WTC11 (cell line): ENCODE measurements around the gene EPHB3. TPM values are rescaled to one million over a fixed set of nuclear protein-coding genes. Genes with fewer than 3 reads are reported as not detected.

Source experiments
- CDX4 ChIP-seq: fragments of 250-450 bp; sonication (Bioruptor Pico); IDR thresholded peaks from 2 replicates; pipeline ENCODE4 v1.9.0; 2021; ENCODE audit warnings: moderate library complexity, mild to moderate bottlenecking, inconsistent platforms, borderline replicate concordance
- FOXP4 ChIP-seq: sonication (generic); formaldehyde crosslinking; IDR thresholded peaks from 2 replicates; pipeline ENCODE4 v1.8.0; 2022; ENCODE audit warnings: mild to moderate bottlenecking, missing genetic modification reagents
- JUN ChIP-seq: sonication (generic); formaldehyde crosslinking; IDR thresholded peaks from 2 replicates; pipeline ENCODE4 v1.8.0; 2023; ENCODE audit warnings: mild to moderate bottlenecking, missing genetic modification reagents
- MYBL2 ChIP-seq: sonication (generic); formaldehyde crosslinking; IDR thresholded peaks from 2 replicates; pipeline ENCODE4 v1.8.1; 2023; ENCODE audit warnings: mild to moderate bottlenecking, moderate library complexity, missing genetic modification reagents
- NR3C1 ChIP-seq: sonication (generic); formaldehyde crosslinking; conservative IDR thresholded peaks from 2 replicates; pipeline ENCODE4 v1.8.1; 2023; ENCODE audit warnings: low read depth, mild to moderate bottlenecking, missing genetic modification reagents
- SMAD4 ChIP-seq: sonication (generic); formaldehyde crosslinking; IDR thresholded peaks from 2 replicates; pipeline ENCODE4 v1.8.0; 2022; ENCODE audit warnings: mild to moderate bottlenecking, missing genetic modification reagents
- ZBTB21 ChIP-seq: sonication (generic); formaldehyde crosslinking; IDR thresholded peaks from 2 replicates; pipeline ENCODE4 v1.8.1; 2023; ENCODE audit warnings: mild to moderate bottlenecking, missing genetic modification reagents, borderline replicate concordance
- ZNF281 ChIP-seq: sonication (generic); formaldehyde crosslinking; IDR thresholded peaks from 2 replicates; pipeline ENCODE4 v1.8.0; 2023; ENCODE audit warnings: mild to moderate bottlenecking, missing genetic modification reagents
- ZNF532 ChIP-seq: fragments of 250-450 bp; sonication (Bioruptor Pico); IDR thresholded peaks from 2 replicates; pipeline ENCODE4 v1.9.0; 2021; ENCODE audit warnings: mild to moderate bottlenecking, borderline replicate concordance
- ZNF671 ChIP-seq: fragments of 250-450 bp; sonication (Bioruptor Pico); IDR thresholded peaks from 2 replicates; pipeline ENCODE4 v1.8.0; 2021; ENCODE audit warnings: mild to moderate bottlenecking
- total RNA-seq: library from RNA; stranded (reverse); gene quantifications from 3 replicates; pipeline ENCODE4 v1.2.3, GENCODE V29; 2021

EPHB3 gene
- total RNA-seq, 1 experiment from 2014 or later, result 11.4 TPM

- TF ChIP-seq ZNF532 (CRISPR knock-in tag) (no peak), SMAD4 (CRISPR knock-in tag) (no peak), MYBL2 (no peak), ZNF281 (no peak), FOXP4 (CRISPR knock-in tag) (no peak), ZNF671 (CRISPR knock-in tag) (no peak), JUN (CRISPR knock-in tag) (no peak), CDX4 (no peak), ZBTB21 (CRISPR knock-in tag) (no peak), NR3C1 (CRISPR knock-in tag) (no peak)
Measured at GRCh38 chr3:184631472-184631861, 69.9 kb downstream of the EPHB3 start (continued).

Other genes starting within 250 kb of the EPHB3 start
- 411 to 557 TPM (median 439 TPM) in 3 replicates for gene EIF4G1, start 247.2 kb upstream of the EPHB3 start, total RNA-seq
- 20.3 to 23.0 TPM (median 20.4 TPM) in 3 replicates for gene FAM131A, start 224.2 kb upstream of the EPHB3 start, total RNA-seq
- gene CLCN2, start 200.2 kb upstream of the EPHB3 start, total RNA-seq, result 15.7 to 22.6 TPM (median 17.0 TPM) in 3 replicates
- gene POLR2H, start 200.1 kb upstream of the EPHB3 start, total RNA-seq, result 117 to 133 TPM (median 118 TPM) in 3 replicates
- 0.55 to 1.4 TPM (median 1.0 TPM) in 3 replicates for gene THPO, start 183.6 kb upstream of the EPHB3 start, total RNA-seq
- 1.3 to 2.7 TPM (median 1.8 TPM) in 3 replicates for gene CHRD, start 181.7 kb upstream of the EPHB3 start, total RNA-seq
- gene MAGEF1, start 150.3 kb downstream of the EPHB3 start, total RNA-seq, result 59.1 to 72.9 TPM (median 63.1 TPM) in 3 replicates